Neural progenitor cell (in vitro differentiated cells): ENCODE measurements around the gene MED14.

ENCODE experiments used
- EZH2phosphoT487 ChIP-seq: fragments of 200-600 bp; sonication (generic); IDR thresholded peaks from 2 replicates; pipeline ENCODE4 v1.6.1; 2017; ENCODE audit warnings: antibody characterized with exemption
- TF ChIP-seq, protein P1 (sequence below): fragments of 200-600 bp; sonication (generic); IDR thresholded peaks from 2 replicates; pipeline ENCODE4 v1.5.1; 2017; ENCODE audit warnings: antibody characterized with exemption, mild to moderate bottlenecking

GRCh38 chrX:40646489-40647306, 88.6 kb downstream of the MED14 start:
- TF ChIP-seq, protein P1, sequence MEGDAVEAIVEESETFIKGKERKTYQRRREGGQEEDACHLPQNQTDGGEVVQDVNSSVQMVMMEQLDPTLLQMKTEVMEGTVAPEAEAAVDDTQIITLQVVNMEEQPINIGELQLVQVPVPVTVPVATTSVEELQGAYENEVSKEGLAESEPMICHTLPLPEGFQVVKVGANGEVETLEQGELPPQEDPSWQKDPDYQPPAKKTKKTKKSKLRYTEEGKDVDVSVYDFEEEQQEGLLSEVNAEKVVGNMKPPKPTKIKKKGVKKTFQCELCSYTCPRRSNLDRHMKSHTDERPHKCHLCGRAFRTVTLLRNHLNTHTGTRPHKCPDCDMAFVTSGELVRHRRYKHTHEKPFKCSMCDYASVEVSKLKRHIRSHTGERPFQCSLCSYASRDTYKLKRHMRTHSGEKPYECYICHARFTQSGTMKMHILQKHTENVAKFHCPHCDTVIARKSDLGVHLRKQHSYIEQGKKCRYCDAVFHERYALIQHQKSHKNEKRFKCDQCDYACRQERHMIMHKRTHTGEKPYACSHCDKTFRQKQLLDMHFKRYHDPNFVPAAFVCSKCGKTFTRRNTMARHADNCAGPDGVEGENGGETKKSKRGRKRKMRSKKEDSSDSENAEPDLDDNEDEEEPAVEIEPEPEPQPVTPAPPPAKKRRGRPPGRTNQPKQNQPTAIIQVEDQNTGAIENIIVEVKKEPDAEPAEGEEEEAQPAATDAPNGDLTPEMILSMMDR, result no peak
- no peak for TF ChIP-seq EZH2phosphoT487
